COLO829 (cell line): ENCODE data around the gene P2RX6.

Source experiments
- DNase-seq: peaks from one replicate; pipeline ENCODE4 v3.0.0; 2012; ENCODE audit warnings: low spot score

The P2RX6 gene

DNA sequence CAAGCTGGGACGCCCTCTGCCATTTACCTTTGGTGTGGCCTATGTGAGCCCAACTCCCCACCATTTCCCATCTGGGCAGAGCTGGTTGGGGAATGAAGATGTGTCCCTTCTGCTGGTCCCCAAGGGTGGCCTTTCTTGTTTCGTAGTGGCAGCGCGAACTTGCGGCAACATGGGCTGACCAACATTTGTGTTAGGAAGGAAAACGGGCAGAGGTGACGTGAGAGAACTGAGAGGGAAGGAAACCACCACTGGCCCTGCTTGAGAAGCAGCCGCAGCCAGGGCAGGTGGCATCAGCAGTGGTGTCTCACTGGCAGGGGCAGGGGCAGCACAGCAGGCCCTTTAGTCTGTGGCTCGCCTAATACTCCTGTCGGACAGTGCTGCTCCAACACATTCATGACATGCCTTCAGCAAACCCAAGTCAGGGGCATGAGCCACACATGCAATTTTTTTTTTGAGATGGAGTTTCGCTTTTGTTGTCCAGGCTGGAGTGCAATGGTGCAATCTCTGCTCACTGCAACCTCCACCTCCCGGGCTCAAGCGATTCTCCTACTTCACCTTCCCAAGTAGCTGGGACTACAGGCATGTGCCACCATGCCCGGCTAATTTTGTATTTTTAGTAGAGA, 60.7 kb downstream of the P2RX6 start:
- no peak for DNase-seq

DNA sequence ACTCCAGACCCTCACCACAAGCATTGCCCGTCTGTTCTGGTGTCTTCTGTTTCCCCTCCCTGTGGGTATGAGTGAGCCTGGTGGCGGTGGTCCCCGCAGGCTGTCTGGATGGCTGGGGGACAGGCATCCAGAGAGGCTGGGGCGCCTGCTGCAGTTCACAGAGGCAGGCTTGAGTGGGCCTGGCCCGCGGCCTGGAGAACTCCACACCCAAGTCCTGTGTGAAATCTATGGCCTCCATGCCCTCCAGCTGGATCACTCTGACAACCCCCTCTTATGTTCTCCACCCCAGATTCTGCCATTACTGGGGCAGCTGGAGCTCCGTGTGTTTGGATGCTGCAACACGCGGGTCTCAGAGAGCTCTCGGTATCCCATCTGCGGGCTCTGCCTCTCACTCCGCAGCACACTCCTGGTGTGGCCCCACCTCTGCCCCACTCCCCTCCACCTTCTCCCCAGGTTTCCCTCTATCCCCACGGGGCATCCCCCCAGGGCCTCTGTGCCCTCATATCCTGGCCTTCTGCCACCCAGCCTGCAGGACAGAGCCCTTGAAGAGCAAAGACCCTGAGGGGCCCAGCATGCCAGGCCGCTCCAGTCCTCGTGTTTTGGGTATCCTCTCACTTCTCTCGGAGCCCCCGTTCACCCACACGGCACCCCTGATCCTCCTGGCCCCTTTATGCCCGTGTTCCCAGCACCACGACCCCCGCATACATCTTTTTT, 62.1 kb downstream of the P2RX6 start:
- DNase-seq: no peak
